ENCODE results near the gene PLB1.

The PLB1 gene

DNA sequence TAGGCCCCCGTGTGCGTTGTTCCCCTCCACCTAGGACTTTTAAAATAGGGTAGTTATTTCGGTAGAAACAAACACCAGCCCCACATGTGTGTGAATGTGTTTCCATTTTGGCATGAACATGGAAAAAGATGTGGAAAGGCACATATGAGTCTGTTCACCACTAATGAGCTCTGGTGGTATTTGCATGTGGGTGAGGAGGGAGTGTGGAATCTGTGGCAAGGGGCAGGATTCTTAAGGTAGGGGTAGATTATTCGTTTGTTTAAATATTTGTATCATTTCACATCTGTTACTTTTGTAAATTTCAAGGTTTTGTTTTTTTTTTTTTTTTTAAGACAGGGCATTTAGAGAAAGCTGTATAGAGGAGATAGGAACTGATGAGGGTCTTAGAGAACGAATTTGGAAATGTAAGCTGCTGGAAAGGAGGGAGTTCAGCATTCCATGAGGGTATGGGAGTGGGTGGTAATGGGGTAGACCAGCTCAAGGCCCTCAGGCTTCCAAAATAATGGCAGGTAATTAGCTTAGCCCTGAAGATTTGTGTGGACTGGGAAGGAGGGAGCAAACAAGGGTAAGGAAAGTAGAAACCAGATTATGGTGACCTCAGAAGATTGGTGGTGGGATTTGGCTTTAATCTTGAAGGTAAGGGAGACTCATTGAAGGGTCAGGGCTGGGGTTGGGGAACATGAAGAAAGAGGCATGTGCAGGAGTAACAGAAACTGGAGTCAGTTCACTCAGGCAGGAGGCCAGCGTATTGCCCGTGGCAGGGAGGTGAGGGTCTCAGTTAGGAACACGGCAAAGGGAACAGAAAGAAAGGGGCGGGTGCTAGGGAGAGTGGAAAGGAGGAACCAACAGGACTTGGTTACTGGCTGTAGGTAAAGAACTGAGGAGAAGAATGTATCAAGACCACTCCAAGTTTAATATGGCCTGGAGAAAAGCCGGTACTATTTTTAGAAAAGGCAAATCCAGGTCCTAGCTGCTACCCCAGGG is 123.6 kb downstream of the PLB1 start:
- DNase-seq (ENCODE audit: low read depth): no peak
- TF ChIP-seq, protein P1, sequence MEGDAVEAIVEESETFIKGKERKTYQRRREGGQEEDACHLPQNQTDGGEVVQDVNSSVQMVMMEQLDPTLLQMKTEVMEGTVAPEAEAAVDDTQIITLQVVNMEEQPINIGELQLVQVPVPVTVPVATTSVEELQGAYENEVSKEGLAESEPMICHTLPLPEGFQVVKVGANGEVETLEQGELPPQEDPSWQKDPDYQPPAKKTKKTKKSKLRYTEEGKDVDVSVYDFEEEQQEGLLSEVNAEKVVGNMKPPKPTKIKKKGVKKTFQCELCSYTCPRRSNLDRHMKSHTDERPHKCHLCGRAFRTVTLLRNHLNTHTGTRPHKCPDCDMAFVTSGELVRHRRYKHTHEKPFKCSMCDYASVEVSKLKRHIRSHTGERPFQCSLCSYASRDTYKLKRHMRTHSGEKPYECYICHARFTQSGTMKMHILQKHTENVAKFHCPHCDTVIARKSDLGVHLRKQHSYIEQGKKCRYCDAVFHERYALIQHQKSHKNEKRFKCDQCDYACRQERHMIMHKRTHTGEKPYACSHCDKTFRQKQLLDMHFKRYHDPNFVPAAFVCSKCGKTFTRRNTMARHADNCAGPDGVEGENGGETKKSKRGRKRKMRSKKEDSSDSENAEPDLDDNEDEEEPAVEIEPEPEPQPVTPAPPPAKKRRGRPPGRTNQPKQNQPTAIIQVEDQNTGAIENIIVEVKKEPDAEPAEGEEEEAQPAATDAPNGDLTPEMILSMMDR (IDR thresholded peaks at IDR 0.05; ENCODE audit: insufficient read depth, low read depth, low read length, missing control alignments): no peak
- no peak overlapping the region for H3K4me3 ChIP-seq (ENCODE audit: low read depth, low read length)

DNA sequence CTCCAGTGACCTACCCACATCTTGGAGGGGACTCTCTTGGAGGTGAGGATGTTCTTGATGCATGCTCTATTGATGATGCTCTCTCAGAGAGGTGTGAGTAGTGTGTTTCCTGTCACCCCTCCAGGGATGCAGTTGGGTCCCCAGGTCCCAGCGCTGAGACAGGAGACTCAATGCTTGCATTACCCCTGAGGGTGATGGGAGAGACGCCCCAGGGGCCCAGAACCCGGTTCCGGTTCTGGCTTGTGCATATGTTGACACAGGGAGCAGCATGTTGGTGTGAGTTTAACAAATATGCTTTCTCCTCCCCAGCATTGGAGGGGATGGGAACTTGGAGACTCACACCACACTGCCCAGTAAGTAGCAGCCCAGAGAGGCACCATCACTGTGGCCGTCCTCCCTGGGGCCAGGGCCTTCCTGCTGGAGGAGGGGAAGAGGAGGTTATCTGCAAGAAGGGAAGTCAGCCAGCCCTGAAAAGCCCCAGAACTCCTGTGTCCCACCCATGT is 124.5 kb downstream of the PLB1 start:
- no peak for DNase-seq (ENCODE audit: low read depth)
- no peak overlapping the region for H3K4me3 ChIP-seq (ENCODE audit: low read depth, low read length)
- TF ChIP-seq, protein P1 (IDR thresholded peaks at IDR 0.05; ENCODE audit: insufficient read depth, low read depth, low read length, missing control alignments): no peak

DNA sequence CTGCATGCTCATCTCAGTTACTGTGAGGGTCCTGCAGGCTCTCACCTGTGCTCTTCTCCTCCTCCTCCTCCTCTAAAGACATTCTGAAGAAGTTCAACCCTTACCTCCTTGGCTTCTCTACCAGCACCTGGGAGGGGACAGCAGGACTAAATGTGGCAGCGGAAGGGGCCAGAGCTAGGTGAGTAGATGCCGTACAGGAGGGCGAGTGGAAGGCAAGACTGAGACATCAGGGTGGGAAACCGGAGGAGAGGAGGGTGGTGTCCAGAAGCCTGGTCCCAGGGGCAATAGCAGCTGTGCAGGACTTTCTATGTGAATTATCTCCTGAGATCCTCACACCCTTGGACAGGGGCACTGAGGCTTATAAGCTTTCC is 124.9 kb downstream of the PLB1 start:
- TF ChIP-seq, protein P1 (IDR thresholded peaks at IDR 0.05; ENCODE audit: insufficient read depth, low read depth, low read length, missing control alignments): no peak
- no peak overlapping the region for H3K4me3 ChIP-seq (ENCODE audit: low read depth, low read length)
- no peak for DNase-seq (ENCODE audit: low read depth)

DNA sequence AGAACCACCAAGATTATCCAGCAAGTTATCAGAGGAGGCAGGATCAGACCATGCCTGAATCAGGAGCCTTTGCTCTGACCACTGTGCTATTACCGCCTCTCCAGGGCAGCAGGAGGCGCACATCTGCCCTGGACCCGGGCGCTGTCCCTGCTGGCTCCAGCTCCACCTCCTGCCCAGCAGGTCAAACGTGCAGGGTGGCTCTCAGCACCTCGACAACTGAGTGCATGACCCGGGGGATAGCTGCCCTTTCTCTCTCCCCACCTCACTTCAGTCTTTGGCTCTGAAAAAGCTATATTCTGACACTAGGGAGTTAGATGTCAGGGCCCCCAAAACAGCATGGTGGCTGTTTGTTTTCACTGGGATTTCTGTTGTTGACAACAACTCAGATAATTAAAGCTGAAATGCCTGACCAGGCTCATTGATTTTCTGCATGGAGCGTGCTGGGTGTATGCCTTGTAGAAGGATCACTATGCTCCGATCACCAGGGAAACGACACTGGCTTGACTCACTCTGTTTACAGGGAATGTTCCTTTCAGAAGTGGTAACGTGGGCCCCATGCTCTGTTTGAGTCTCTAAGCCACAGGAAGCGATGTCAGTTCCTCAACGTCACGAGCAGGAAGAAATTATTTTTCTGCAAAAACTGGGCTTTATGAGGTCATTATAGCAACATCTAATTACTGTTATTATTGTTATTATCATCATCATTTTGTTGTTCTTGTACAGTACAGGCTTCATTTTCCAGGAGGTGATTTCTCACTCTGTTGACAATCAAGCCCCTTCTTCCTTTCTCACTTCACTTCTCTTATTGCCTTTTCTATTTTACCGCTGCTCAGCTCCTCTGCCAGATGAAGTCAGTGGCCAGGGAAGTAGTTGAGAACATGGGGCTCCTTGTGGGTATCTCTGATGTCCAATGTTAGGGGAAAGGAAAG is 125.6 kb downstream of the PLB1 start:
- TF ChIP-seq, protein P1 (IDR thresholded peaks at IDR 0.05; ENCODE audit: insufficient read depth, low read depth, low read length, missing control alignments): peak; percentile 18
- no peak overlapping the region for H3K4me3 ChIP-seq (ENCODE audit: low read depth, low read length)
- peak; percentile 51 for DNase-seq (ENCODE audit: low read depth)

DNA sequence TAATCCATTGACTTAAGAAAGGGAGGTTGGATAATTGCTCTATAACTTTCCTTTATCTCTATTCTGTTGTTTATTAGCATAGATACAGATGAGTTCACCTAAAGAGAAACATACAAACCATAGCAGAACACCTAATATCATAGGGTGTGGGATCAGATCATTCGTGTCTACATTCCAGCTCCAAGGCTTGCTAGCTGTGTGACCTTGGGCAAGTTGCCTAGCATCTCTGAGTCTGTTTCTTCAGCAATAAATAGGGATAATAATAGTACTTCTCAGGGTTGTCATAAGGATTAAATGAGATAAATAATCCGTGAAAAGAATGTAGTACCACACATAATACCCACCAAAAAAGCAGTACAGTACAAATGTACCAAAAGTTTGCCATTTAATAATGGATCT is 126.2 kb downstream of the PLB1 start:
- H3K4me3 ChIP-seq (ENCODE audit: low read depth, low read length): no peak overlapping the region
- TF ChIP-seq, protein P1 (IDR thresholded peaks at IDR 0.05; ENCODE audit: insufficient read depth, low read depth, low read length, missing control alignments): no peak
- DNase-seq (ENCODE audit: low read depth): no peak

DNA sequence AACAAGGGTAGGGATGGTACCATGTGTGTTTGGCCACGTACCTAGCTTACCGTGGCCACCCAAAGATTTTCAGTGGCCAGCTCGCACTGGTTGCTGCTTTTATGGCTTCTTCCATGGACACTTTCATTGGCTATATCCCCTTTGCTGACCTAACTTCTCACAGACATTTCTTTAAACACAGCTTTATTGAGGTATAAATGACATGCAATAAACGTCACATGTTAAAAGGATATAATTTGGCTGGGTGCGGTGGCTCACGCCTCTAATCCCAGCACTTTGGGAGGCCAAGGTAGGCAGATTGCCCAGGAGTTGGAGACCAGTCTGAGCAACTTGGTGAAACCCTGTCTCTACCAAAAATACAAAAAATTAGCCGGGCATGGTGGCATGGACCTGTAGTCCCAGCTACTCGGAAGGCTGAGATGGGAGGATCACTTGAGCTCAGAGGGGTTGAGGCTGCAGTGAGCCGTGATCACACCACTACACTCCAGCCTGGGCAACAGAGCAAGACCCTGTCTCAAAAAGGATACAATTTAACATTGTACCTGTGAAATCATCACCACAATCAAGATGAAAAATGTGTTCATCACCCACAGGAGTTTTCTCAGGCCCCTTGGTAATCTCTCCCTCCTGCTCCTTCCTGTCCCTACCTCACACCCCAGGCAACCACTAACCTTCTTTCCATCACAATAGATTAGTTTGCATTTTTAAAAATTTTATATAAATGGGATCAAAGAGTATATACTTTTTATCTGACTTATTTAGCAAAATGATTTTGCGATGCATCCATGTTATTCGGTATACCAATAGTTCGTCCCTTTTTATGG is 127.9 kb downstream of the PLB1 start:
- TF ChIP-seq, protein P1 (IDR thresholded peaks at IDR 0.05; ENCODE audit: insufficient read depth, low read depth, low read length, missing control alignments): no peak
- H3K4me3 ChIP-seq (ENCODE audit: low read depth, low read length): no peak overlapping the region
- DNase-seq (ENCODE audit: low read depth): no peak
